HEK293 (cell line): ENCODE measurements around the gene C3orf49.

Experiments
- CTCF ChIA-PET: fragments of 350-600 bp; formaldehyde crosslinking; extraction: SDS; loops from one replicate; lab custom pipeline; 2021; ENCODE audit warnings: antibody characterized with exemption; lab: Yijun Ruan, JAX
- POLR2A ChIA-PET: fragments of 300-600 bp; formaldehyde crosslinking; extraction: SDS; loops from one replicate; lab custom pipeline; 2020; ENCODE audit warnings: antibody characterized with exemption, inconsistent platforms; lab: Yijun Ruan, JAX
- H3K27ac ChIP-seq: fragments of 200-500 bp; sonication (Bioruptor generic); 2 replicates; pipeline ENCODE4 v1.5.1; 2014; ENCODE audit warnings: low read depth, low read length, control low read depth, inconsistent platforms; ENCODE audit errors: extremely low read depth
- H3K36me3 ChIP-seq, 2 experiments: fragments of 200-500 bp in 1 of 2; sonication (Bioruptor generic) in 1 of 2; 1 replicate in 1 of 2; 2 replicates in 1 of 2; pipeline ENCODE4 v1.5.1; 2014 to 2017; ENCODE audit warnings: inconsistent platforms in 2 of 2, low read length in 2 of 2; ENCODE audit not compliant: control insufficient read depth in 2 of 2, insufficient read depth in 1 of 2
- H3K4me1 ChIP-seq: fragments of 200-500 bp; sonication (Bioruptor generic); 2 replicates; pipeline ENCODE4 v1.5.1; 2014; ENCODE audit warnings: mild to moderate bottlenecking, low read length, inconsistent platforms; ENCODE audit not compliant: control insufficient read depth, insufficient read depth
- H3K4me3 ChIP-seq: 2 replicates; pipeline ENCODE4 v1.5.1; 2011; ENCODE audit warnings: low read depth, mild to moderate bottlenecking, control low read depth, low read length, moderate library complexity
- H3K9me3 ChIP-seq: fragments of 200-500 bp; sonication (Bioruptor generic); 2 replicates; pipeline ENCODE4 v1.5.1; 2014; ENCODE audit warnings: low read depth, low read length, inconsistent platforms; ENCODE audit not compliant: control insufficient read depth, insufficient read depth
- BCL11A ChIP-seq: fragments of 450-650 bp; formaldehyde crosslinking; IDR thresholded peaks from 2 replicates; pipeline ENCODE4 v1.5.1; 2016; ENCODE audit warnings: low read depth, missing biosample characterization, missing genetic modification characterization
- HOXA7 ChIP-seq: sonication (generic); formaldehyde crosslinking; IDR thresholded peaks from 2 replicates; pipeline ENCODE4 v1.8.1; 2022; ENCODE audit warnings: missing genetic modification reagents, borderline replicate concordance
- HOXD13 ChIP-seq: sonication (generic); formaldehyde crosslinking; IDR thresholded peaks from 2 replicates; pipeline ENCODE4 v1.8.0; 2022; ENCODE audit warnings: missing genetic modification reagents, borderline replicate concordance
- KLF7 ChIP-seq: fragments of 450-650 bp; formaldehyde crosslinking; IDR thresholded peaks from 2 replicates; pipeline ENCODE4 v1.5.1; 2016; ENCODE audit warnings: missing biosample characterization, missing genetic modification characterization, borderline replicate concordance
- TSHZ1 ChIP-seq: fragments of 450-650 bp; formaldehyde crosslinking; IDR thresholded peaks from 2 replicates; pipeline ENCODE4 v1.5.1; 2016; ENCODE audit warnings: missing biosample characterization, missing genetic modification characterization, borderline replicate concordance
- YY2 ChIP-seq: fragments of 450-650 bp; formaldehyde crosslinking; IDR thresholded peaks from 2 replicates; pipeline ENCODE4 v1.5.1; 2016; ENCODE audit warnings: missing biosample characterization, missing genetic modification characterization
- ZBTB10 ChIP-seq: fragments of 450-650 bp; formaldehyde crosslinking; IDR thresholded peaks from 2 replicates; pipeline ENCODE4 v1.5.1; 2016; ENCODE audit warnings: missing biosample characterization, missing genetic modification characterization
- ZBTB17 ChIP-seq: fragments of 450-650 bp; formaldehyde crosslinking; IDR thresholded peaks from 2 replicates; pipeline ENCODE4 v1.5.1; 2016; ENCODE audit warnings: missing biosample characterization, missing genetic modification characterization
- ZNF146 ChIP-seq: fragments of 450-650 bp; formaldehyde crosslinking; IDR thresholded peaks from 2 replicates; pipeline ENCODE4 v1.5.1; 2016; ENCODE audit warnings: missing biosample characterization, missing genetic modification characterization
- ZNF184 ChIP-seq: fragments of 450-650 bp; IDR thresholded peaks from 2 replicates; pipeline ENCODE4 v1.5.1; 2018; ENCODE audit warnings: missing biosample characterization, mild to moderate bottlenecking, missing genetic modification characterization
- ZNF2 ChIP-seq: fragments of 450-650 bp; formaldehyde crosslinking; IDR thresholded peaks from 2 replicates; pipeline ENCODE4 v1.5.1; 2016; ENCODE audit warnings: missing biosample characterization, missing genetic modification characterization
- ZNF311 ChIP-seq: fragments of 450-650 bp; formaldehyde crosslinking; IDR thresholded peaks from 2 replicates; pipeline ENCODE4 v1.5.1; 2017; ENCODE audit warnings: missing biosample characterization, missing genetic modification characterization, borderline replicate concordance
- ZNF518A ChIP-seq: fragments of 450-650 bp; formaldehyde crosslinking; conservative IDR thresholded peaks from 2 replicates; pipeline ENCODE4 v1.5.1; 2016; ENCODE audit warnings: low read depth, missing biosample characterization, missing genetic modification characterization
- ZNF521 ChIP-seq: fragments of 450-650 bp; formaldehyde crosslinking; IDR thresholded peaks from 2 replicates; pipeline ENCODE4 v1.5.1; 2017; ENCODE audit warnings: missing biosample characterization, mild to moderate bottlenecking, missing genetic modification characterization
- ZNF529 ChIP-seq: fragments of 450-650 bp; formaldehyde crosslinking; IDR thresholded peaks from 2 replicates; pipeline ENCODE4 v1.5.1; 2017; ENCODE audit warnings: missing genetic modification characterization, missing biosample characterization; ENCODE audit not compliant: insufficient replicate concordance
- ZNF560 ChIP-seq: fragments of 450-650 bp; formaldehyde crosslinking; IDR thresholded peaks from 2 replicates; pipeline ENCODE4 v1.5.1; 2017; ENCODE audit warnings: missing biosample characterization, missing genetic modification characterization, borderline replicate concordance
- ZNF664 ChIP-seq: fragments of 450-650 bp; formaldehyde crosslinking; IDR thresholded peaks from 2 replicates; pipeline ENCODE4 v1.5.1; 2016; ENCODE audit warnings: missing biosample characterization, missing genetic modification characterization
- TF ChIP-seq, protein P1 (sequence below): fragments of 450-650 bp; formaldehyde crosslinking; IDR thresholded peaks from 2 replicates; pipeline ENCODE4 v1.5.1; 2016; ENCODE audit warnings: missing biosample characterization, missing genetic modification characterization
- TF ChIP-seq, protein P2 (sequence below): fragments of 450-650 bp; formaldehyde crosslinking; IDR thresholded peaks from 2 replicates; pipeline ENCODE4 v1.5.1; 2017; ENCODE audit warnings: missing biosample characterization, missing genetic modification characterization

C3orf49 gene

DNA sequence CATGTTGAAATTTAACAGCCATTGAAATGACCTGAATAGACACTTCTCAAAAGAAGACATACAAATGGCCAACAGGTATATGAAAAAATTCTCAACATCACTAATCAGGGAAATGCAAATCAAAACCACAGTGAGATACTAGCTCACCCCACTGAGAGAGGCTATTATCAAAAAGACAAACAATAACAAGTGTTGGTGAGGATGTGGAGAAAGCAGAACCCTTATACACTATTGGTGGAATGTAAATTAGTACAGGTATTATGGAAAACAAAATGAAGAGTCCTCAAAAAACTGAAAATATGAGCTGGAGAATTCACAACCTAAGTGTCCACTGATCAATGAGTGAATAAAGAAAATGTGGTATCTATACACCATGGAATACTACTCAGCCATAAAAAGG, 23.0 kb downstream of the C3orf49 start:
- no peaks in the 10 kb centered on the region; a peak in 1 of 3 replicates for H3K36me3 ChIP-seq
- TF ChIP-seq HOXA7 (CRISPR knock-in tag), result no peak
- 0 out of 2 replicates have a peak, but pooled peaks have one; percentile 35 for TF ChIP-seq ZNF146 (tag by site-specific recombination)
- TF ChIP-seq ZNF184 (tag by site-specific recombination), result peak; percentile 95
- CTCF ChIA-PET, result no interaction called here

GRCh38 chr3:63845215-63845614, 26.1 kb downstream of the C3orf49 start:
- no peaks in the 10 kb centered on the region for H3K36me3 ChIP-seq
- H3K27ac ChIP-seq, result no peak overlapping the region
- H3K4me3 ChIP-seq, result no peak overlapping the region
- ChIA-PET CTCF (no interaction called here), POLR2A (no interaction called here)
- no peaks in the 10 kb centered on the region for H3K9me3 ChIP-seq
- no peaks in the 10 kb centered on the region for H3K4me1 ChIP-seq
- TF ChIP-seq ZNF521 (tag by site-specific recombination) (no peak), ZNF560 (tag by site-specific recombination) (no peak), YY2 (tag by site-specific recombination) (no peak), ZBTB17 (tag by site-specific recombination) (no peak), BCL11A (tag by site-specific recombination) (no peak), ZBTB10 (tag by site-specific recombination) (no peak), ZNF529 (tag by site-specific recombination) (no peak), HOXD13 (no peak), ZNF518A (tag by site-specific recombination) (no peak), ZNF311 (no peak), ZNF664 (tag by site-specific recombination) (no peak), KLF7 (no peak), TSHZ1 (tag by site-specific recombination) (no peak), ZNF2 (tag by site-specific recombination) (no peak)
- TF ChIP-seq, protein P1, sequence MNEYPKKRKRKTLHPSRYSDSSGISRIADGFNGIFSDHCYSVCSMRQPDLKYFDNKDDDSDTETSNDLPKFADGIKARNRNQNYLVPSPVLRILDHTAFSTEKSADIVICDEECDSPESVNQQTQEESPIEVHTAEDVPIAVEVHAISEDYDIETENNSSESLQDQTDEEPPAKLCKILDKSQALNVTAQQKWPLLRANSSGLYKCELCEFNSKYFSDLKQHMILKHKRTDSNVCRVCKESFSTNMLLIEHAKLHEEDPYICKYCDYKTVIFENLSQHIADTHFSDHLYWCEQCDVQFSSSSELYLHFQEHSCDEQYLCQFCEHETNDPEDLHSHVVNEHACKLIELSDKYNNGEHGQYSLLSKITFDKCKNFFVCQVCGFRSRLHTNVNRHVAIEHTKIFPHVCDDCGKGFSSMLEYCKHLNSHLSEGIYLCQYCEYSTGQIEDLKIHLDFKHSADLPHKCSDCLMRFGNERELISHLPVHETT (tag by site-specific recombination), result no peak
- TF ChIP-seq, protein P2, sequence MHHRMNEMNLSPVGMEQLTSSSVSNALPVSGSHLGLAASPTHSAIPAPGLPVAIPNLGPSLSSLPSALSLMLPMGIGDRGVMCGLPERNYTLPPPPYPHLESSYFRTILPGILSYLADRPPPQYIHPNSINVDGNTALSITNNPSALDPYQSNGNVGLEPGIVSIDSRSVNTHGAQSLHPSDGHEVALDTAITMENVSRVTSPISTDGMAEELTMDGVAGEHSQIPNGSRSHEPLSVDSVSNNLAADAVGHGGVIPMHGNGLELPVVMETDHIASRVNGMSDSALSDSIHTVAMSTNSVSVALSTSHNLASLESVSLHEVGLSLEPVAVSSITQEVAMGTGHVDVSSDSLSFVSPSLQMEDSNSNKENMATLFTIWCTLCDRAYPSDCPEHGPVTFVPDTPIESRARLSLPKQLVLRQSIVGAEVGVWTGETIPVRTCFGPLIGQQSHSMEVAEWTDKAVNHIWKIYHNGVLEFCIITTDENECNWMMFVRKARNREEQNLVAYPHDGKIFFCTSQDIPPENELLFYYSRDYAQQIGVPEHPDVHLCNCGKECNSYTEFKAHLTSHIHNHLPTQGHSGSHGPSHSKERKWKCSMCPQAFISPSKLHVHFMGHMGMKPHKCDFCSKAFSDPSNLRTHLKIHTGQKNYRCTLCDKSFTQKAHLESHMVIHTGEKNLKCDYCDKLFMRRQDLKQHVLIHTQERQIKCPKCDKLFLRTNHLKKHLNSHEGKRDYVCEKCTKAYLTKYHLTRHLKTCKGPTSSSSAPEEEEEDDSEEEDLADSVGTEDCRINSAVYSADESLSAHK (tag by site-specific recombination), result no peak

More for the DNA sequence above, 23.0 kb downstream of the C3orf49 start:
- H3K4me3 ChIP-seq, result no peak overlapping the region
- H3K9me3 ChIP-seq, result no peaks in the 10 kb centered on the region
- no peaks in the 10 kb centered on the region for H3K4me1 ChIP-seq
- no peak overlapping the region for H3K27ac ChIP-seq
- POLR2A ChIA-PET, result no interaction called here
